NCI-H2029 treated with DMSO at 0.1 percent for 48 hours (cell line): Measurements from ENCODE around the gene NKX6-2.

ENCODE experiments used
- DNase-seq: peaks from one replicate; lab custom pipeline; 2025; lab: John Stamatoyannopoulos, UW

NKX6-2 gene

GRCh38 chr10:132813001-132813401 is 27.1 kb upstream of the NKX6-2 start:
- no peak for DNase-seq

- no peak for DNase-seq
These were observed 26.6 kb upstream of the NKX6-2 start for GRCh38 chr10:132812520-132812919.

DNA sequence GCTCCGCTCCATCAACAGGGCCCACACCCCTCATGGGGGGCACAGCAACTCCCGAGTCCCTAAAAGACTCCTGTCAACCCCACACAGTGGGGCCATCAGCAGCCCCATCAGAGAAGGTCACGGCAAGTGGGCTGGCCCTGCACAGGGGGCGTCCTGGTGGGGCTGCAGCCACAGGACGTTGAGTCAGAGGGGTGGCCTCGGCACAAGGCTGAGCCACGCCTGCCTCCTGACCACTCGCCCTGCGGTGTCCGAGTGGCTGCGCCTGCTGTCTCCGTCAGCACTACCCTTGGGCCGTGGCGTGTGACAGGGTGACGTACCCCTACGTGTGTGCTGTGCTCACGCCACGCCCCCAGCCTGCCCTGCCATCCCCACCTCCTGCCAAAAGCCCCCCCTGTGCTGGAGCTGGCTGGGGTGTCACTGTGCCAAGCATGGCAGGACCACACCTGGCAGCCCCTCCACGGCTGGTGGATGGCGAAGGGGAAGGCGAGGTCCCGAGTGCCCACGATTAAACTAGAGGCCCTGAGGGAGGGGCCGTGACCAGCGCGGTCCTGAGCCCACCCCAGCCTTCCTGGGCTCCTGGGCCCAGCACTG is 26.0 kb upstream of the NKX6-2 start:
- DNase-seq, result no peak

GRCh38 chr10:132810807-132811700 is 25.1 kb upstream of the NKX6-2 start:
- DNase-seq, result no peak

- DNase-seq, result no peak
These were observed 24.3 kb upstream of the NKX6-2 start for GRCh38 chr10:132810141-132810806.

DNA sequence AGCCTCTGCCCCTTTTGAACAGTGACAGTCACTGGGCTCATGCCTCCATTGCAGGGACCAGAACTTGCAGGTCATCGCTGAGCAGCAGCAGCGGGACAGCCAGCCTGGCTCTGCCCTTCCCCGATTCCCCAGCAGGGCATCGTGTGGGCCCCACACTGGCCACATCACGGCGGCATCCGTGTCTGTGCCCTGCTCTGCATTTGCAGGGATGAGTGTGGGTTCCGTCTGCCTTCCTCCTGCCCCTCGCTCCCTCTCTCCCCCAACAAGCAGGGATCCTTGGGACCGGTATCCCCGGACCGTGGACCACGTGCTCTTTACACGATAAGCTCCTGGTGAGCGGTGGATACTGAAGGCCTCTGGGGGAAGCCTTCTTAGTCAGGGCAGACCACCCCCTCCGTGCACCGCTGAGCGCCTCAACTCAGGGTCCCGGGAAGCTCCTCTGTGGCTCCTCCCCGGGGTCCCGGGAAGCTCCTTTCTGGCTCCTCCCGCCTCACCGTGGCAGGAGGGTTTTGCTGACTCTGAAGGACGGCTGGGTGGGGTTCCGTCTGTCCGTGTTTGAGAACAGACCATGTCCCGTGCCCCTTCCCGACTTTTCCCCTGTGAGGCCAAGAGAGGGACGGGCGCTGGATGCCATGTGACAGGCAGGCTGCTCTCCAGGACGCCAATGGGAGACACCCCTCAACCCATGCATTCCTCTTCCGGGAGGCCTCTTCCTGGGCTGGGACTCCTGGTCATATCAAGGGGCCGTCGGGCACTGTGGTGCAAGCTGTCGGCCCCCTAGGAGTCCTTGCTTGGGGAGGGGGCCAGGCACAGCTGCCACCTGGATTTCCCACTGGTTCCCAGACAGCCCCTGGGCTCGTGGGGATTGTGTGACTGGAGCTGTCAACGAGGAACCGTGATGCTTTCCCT is 23.5 kb upstream of the NKX6-2 start:
- no peak for DNase-seq

DNA sequence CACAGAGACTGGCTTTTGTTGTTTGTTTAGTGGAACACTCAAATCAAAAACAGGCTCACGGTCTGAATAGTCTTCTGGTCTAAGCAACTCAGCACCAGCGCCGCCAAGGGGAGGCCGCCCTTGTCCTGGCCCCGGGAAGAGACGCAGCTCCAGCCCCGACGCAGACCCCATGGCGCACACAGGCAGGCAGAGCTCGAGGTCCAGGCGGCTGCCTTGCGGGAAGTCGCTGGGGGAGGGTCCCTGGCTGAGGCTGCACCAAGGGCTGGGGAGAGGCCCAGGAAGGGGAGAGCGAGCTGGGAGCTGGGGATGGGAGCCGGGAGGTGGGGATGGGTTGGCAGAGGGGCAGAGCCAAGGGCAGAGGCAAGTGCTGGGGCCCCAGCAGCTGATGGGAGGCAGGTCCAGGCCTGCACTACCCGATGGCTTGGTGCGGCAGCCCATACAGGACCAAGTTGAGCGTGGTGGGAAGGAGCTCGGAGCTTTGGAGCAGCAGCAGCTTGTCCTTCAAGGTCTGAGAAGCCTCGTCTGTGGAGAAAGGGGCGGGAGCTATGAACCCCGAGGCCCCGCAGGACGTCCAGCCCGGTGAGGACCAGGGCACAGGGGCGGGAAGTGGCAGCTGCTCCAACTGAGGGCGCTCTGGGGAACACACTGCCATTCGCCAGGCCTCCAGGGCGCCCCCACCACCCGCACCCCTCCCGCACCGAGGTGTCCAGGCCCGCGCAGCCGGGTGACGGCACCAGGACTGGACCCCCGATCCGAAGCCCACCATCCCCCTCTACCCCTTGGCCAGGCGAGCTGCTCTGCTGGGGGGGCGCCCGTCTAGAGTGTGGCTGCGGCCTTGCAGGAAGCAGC is 22.7 kb upstream of the NKX6-2 start:
- no peak for DNase-seq

DNA sequence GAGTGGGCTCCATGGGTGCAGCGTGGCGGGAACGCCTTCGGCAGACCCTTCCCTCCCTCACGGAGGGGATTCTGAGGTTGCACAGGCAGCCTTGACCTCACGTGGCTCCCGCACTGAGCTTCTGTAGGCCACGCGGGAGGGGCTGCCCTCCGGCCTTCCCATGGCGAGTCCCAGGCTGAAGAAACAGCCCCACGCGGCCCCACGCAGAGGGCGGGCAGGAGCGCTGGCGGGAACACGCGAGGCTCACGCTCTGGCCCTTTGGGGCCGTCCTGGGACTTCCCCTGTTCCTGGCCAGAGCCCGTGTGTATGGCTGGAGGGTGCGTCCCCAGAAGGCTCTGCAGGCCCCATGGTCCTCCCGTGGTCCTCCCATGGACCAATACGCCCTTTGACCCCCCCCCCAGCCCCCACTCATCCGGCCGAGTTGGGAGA is 21.7 kb upstream of the NKX6-2 start:
- DNase-seq, result no peak

- no peak for DNase-seq
These were observed 20.6 kb upstream of the NKX6-2 start for GRCh38 chr10:132806561-132807003.

DNA sequence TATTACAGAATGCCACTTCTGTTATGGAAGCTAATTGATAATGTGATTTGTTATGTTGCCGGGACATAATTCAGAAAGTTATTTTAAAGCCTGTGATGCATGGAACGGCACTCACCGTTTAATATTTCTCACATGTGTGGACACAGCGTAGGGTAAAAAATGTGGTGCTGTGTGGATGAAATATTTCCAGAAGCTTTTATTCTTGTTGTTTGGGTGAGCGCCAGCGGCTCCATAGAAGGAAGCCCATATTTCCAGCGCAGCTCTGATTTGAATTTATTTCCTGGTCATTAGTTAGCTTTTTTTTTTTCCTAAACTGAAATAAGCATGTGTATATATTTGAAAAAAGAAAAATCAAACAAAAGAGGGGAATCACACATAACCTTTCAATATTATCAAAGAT is 20.2 kb upstream of the NKX6-2 start:
- no peak for DNase-seq

DNA sequence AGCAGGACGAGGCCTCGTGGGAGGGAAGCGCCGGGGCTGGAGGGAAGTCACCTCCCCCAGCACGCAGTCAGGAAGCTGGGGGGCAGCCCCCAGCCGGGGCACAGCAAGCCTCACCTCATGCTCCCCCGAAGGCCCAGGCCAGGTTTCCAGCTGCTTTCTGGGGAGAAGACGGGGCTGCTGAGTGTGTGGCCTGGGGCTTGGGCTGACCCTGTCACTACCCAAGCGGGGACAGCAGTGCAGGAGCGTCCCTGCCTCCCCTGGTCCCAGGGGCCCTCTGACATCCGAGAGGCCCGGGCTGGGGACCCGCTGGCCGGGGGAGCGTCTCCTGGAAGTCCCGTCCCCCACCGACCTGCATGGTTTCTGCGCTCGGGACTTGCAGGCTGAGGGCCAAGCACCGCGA is 19.7 kb upstream of the NKX6-2 start:
- no peak for DNase-seq

- no peak for DNase-seq
These were observed 19.0 kb upstream of the NKX6-2 start for GRCh38 chr10:132804785-132805426.

DNA sequence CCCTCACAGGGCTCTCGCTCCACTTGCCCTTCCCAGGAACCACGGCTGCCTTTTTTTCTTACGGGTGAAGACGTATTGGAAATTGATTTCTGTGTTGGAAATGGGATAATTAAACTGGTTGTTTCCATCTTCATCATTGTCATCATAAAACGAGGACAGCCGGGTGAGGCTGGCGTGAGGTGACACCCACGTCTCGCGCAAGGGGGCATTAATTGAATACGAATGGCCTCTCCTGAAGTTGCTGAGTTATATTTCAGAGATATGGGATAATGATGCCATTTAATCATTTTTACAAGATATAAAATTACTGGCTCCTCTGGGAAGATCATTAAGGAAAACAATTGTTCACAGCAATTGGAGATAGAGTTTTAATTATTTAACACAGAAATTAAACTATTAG is 18.3 kb upstream of the NKX6-2 start:
- no peak for DNase-seq

- DNase-seq, result no peak
These were observed 17.7 kb upstream of the NKX6-2 start for GRCh38 chr10:132803416-132804210.

GRCh38 chr10:132802694-132803320 is 16.9 kb upstream of the NKX6-2 start:
- no peak for DNase-seq

DNA sequence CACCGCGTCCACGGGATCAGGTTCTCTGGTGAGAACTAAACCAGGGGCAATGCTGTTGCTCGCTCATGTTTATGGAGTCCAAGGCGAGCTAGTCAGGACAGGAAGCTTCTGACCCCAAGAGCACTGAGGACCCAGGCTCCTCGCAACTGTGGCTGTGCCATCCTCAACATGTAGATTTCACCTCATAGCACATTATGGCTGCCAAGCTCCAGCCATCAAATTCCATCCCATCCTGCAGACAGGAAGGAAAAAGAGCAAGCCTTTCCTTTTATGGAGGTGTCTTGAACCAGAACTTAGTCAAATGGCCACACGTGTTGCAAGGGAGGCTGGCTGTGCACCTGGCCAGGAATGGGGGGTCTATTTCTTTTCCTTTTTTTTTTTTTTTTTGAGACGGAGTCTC is 16.1 kb upstream of the NKX6-2 start:
- no peak for DNase-seq

GRCh38 chr10:132799865-132800264 is 13.9 kb upstream of the NKX6-2 start:
- no peak for DNase-seq

DNA sequence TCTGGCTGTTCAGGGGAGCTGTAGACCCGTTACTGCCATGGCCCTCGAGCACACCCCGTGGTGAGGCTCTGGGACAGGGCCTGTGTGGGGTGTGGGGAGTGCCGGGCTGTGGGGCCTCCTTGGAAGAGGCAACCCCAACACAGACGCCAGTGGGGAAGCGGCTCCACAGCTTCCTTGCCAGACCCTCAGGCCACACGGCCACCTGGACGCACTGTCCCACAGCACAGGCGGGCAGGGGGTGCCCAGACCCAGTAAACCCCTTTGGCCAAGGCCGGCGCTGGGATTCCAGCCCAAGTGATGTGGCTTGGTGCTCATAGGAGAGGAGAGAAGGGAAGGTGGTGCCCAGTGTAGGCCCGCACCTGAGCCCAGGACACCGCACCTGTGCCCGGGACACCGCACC is 12.9 kb upstream of the NKX6-2 start:
- DNase-seq, result no peak

DNA sequence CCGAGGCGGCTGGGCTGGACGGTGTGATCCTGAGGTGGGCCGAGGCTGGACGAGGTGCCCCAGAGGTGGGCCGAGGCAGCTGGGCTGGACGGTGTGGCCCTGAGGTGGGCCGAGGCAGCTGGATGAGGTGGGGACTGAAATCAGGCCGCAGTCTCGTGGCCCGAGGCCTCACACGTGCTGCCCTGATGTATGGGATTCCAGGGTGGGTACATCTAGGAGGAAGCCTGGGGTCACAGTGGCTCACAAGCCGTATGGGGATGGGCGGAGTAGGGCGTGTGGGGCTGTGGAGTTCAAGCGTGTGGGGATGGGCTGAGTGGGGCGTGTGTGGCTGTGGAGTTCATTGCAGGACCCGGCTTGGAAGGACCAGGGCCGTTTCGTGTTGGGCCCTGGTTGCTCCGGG is 12.5 kb upstream of the NKX6-2 start:
- DNase-seq, result no peak
